Immature natural killer cell (primary cell): ENCODE measurements around the gene PTMA. TPM values are rescaled to one million over a fixed set of nuclear protein-coding genes. Genes with fewer than 3 reads are reported as not detected.
"Not testable (repeated sequence)": the region's sequence is repeated elsewhere in the genome, so short reads cannot be mapped to it uniquely, and the experiment has no call there.

ENCODE experiments used
- DNase-seq, 3 donors: peaks; one replicate each; pipeline ENCODE4 v3.0.0; 2022; ENCODE audit warnings: mixed read lengths in 1 of 3
- H3K27ac Mint-ChIP-seq, 6 donors: one replicate each; pipeline ENCODE4 v1.8.0; 2020; ENCODE audit warnings: mixed read lengths in 6 of 6, mild to moderate bottlenecking in 5 of 6, inconsistent platforms in 4 of 6, moderate library complexity in 3 of 6
- H3K27me3 Mint-ChIP-seq, 3 donors: one replicate each; pipeline ENCODE4 v1.8.0; 2020 to 2021; ENCODE audit warnings: low read depth in 3 of 3, mild to moderate bottlenecking in 3 of 3, mixed read lengths in 3 of 3, moderate library complexity in 3 of 3, inconsistent platforms in 1 of 3
- H3K36me3 Mint-ChIP-seq, 3 donors: one replicate each; pipeline ENCODE4 v1.8.0; 2020; ENCODE audit warnings: mixed read lengths in 3 of 3, inconsistent platforms in 2 of 3, mild to moderate bottlenecking in 2 of 3
- H3K4me1 Mint-ChIP-seq, 2 donors: one replicate each; pipeline ENCODE4 v1.8.0; 2020; ENCODE audit warnings: inconsistent platforms in 2 of 2, mild to moderate bottlenecking in 2 of 2, mixed read lengths in 2 of 2, moderate library complexity in 1 of 2
- H3K4me3 Mint-ChIP-seq, 5 donors: one replicate each; pipeline ENCODE4 v1.8.0; 2020; ENCODE audit warnings: mild to moderate bottlenecking in 5 of 5, mixed read lengths in 5 of 5, inconsistent platforms in 3 of 5, moderate library complexity in 3 of 5
- H3K9me3 Mint-ChIP-seq, 6 donors: one replicate each; pipeline ENCODE4 v1.8.0; 2020; ENCODE audit warnings: mild to moderate bottlenecking in 6 of 6, mixed read lengths in 6 of 6, inconsistent platforms in 4 of 6, moderate library complexity in 3 of 6
- polyA plus RNA-seq, 3 donors: library from polyadenylated mRNA; unstranded; fragments of 300-500 nt; fragmentation: Illumina TruSeq; gene quantifications; one replicate each; pipeline ENCODE4 v1.2.3, GENCODE V29; 2021

PTMA gene
- polyA plus RNA-seq, 3 donors from 2014 or later = 953 to 2,361 (median 1,987) TPM

DNA sequence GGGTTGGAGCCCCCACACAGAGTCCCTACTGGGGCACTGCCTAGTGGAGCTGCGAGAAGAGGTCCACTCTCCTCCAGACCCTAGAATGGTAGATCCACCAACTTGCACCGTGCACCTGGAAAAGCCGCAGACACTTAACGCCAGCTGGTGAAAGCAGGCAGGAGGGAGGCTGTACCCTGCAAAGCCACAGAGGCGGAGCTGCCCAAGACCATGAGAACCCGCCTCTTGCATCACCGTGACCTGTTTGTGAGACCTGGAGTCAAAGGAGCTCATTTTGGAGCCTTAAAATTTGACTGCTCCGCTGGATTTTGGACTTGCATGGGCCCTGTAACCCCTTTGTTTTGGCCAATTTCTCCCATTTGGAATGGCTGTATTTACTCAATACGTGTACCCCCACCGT is 40.7 kb downstream of the PTMA start:
- not testable (repeated sequence) for H3K27ac Mint-ChIP-seq, H3K9me3 Mint-ChIP-seq, H3K27me3 Mint-ChIP-seq, H3K4me1 Mint-ChIP-seq, H3K4me3 Mint-ChIP-seq, H3K36me3 Mint-ChIP-seq, DNase-seq

DNA sequence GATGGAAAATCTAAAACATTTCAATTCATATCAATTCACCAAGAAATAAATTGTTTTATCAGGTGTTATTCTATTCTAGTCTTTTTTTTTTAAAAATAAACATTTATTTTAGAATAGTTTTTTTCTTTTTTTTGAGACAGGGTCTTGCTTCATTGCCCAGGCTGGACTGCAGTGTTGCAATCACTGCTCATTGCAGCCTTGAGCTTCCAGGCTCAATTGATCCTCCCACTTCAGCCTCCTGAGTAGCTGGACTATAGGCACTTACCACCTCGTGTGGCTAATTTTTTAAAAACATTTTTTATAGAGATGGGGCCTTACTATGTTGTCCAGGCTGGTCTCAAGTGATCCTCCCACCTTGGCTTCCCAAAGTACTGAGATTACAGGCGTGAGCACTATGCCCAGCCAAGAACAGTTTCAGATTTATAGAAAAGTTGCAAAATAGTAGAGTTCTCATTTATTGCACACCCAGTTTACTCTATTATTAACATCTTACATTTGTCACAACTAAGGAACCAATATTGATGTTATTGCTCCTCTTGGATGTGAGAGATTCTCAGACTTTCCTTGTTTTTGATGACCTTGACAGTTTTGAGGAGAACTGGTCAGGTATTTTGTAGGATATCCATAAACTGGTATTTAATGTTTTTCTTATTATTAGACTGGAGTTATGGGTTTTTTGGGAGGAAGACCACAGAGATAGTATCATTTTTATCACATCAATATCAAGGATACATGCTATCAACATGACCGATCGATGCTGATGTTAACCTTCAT is 42.9 kb downstream of the PTMA start:
- no peak overlapping the region for H3K27ac Mint-ChIP-seq

DNA sequence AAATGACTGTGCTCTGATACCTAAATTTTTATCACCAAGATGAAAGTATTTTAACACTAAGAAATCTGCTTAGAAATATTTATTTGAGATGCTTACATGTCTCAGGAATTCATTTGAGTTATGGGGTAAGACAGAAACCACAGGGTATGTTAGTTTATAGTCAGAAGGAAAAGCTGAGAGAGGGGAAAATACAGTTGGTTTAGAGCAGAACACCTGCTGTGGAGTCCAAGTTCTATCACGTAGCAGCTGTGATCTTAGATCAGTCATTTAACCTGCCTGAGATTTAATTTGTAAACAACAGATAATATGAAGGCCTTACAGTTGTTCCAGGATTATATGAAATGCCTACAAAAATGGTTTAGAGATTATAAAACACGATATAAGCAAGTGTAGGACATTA is 43.7 kb downstream of the PTMA start:
- Mint-ChIP-seq H3K27ac (no peak overlapping the region), H3K9me3 (no peaks in the 10 kb centered on the region), H3K4me3 (no peak overlapping the region), H3K36me3 (peaks cover 0 to 4% (median 0%) of the 10 kb centered on the region in 3 donors), H3K4me1 (peaks cover 0 to 1% of the 10 kb centered on the region in 2 donors), H3K27me3 (peaks cover 0 to 2% (median 0%) of the 10 kb centered on the region in 3 donors)
- no peak for DNase-seq

More for the DNA sequence above, 42.9 kb downstream of the PTMA start:
- DNase-seq = no peak
- peaks cover 0 to 2% (median 0%) of the 10 kb centered on the region in 3 donors for H3K27me3 Mint-ChIP-seq
- H3K4me1 Mint-ChIP-seq = peaks cover 0 to 1% of the 10 kb centered on the region in 2 donors
- H3K4me3 Mint-ChIP-seq = no peak overlapping the region
- H3K9me3 Mint-ChIP-seq = no peaks in the 10 kb centered on the region
- peaks cover 0 to 4% (median 0%) of the 10 kb centered on the region in 3 donors for H3K36me3 Mint-ChIP-seq

DNA sequence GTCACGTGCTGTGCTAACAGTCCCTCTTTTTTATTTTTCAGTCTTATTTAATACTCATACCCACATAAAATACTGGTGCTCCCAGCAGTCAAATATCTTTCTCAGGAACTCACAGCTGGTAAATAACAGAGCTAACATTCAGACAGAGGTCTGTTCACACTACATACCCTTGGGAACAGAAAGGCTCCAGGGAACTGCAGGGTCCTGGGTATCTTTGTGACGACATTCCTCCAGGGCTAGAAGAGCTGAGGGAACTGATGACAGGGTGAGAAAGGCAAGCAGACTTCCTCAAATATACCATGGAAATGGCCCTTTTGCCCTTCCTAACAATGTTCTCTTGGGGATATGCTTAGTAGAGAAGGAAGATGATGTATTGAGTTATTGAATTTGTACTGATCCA is 53.4 kb downstream of the PTMA start:
- Mint-ChIP-seq H3K27me3 (no peaks in the 10 kb centered on the region), H3K4me3 (no peak overlapping the region), H3K27ac (no peak overlapping the region), H3K9me3 (no peaks in the 10 kb centered on the region), H3K4me1 (peaks cover 18 to 19% of the 10 kb centered on the region in 2 donors), H3K36me3 (peaks cover 0 to 6% (median 0%) of the 10 kb centered on the region in 3 donors)
- DNase-seq = no peak

Other genes with a start within 250 kb of the PTMA start
- gene NCL, start 244.0 kb upstream of the PTMA start, polyA plus RNA-seq = 100 to 1,000 TPM; 110 to 602 (median 239) TPM
- 10 to 100 TPM; 34.6 to 54.4 (median 37.2) TPM for gene NMUR1, start 178.1 kb upstream of the PTMA start, polyA plus RNA-seq
- gene TEX44, start 115.7 kb upstream of the PTMA start, polyA plus RNA-seq = not detected
- gene PDE6D, start 72.8 kb downstream of the PTMA start, polyA plus RNA-seq = 10 to 100 TPM; 62.2 to 84.5 (median 72.6) TPM
- gene COPS7B, start 77.9 kb downstream of the PTMA start, polyA plus RNA-seq = 10 to 100 TPM; 23.2 to 29.0 (median 28.9) TPM
- under 1 TPM in 1 of 3 donors, not detected in 2; 0.33 TPM for gene NPPC, start 217.9 kb downstream of the PTMA start, polyA plus RNA-seq